Activated CD8-positive, alpha-beta memory T cell treated with anti-CD3 and anti-CD28 coated beads, Interleukin-2, amount 50 U/mL, for 24 hours (primary cell): ENCODE measurements around the gene CCDC171.

Experiments
- DNase-seq: peaks from one replicate; pipeline ENCODE4 v3.0.0-alpha.2; 2020; ENCODE audit errors: extremely low read depth

Gene CCDC171

DNA sequence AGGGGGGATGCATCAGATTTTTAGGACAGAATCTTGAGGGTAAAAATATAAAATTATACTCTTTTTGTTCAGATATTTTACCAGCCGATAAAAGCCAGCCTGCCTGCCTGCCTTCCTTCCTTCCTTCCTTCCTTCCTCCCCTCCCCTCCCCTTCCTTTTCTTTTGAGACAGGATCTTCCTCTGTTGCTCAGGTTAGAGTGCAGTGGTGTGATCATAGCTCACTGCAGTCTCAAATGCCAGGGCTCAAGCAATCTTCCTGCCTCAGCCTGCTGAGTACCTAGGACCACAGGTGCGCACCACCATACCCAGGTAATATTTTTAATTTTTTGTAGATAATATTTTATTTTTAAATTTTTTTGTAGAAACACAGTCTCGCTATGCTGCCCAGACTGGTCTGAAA, 330.0 kb downstream of the CCDC171 start:
- no peak for DNase-seq

GRCh38 chr9:15885464-15885863, 332.6 kb downstream of the CCDC171 start:
- no peak for DNase-seq

DNA sequence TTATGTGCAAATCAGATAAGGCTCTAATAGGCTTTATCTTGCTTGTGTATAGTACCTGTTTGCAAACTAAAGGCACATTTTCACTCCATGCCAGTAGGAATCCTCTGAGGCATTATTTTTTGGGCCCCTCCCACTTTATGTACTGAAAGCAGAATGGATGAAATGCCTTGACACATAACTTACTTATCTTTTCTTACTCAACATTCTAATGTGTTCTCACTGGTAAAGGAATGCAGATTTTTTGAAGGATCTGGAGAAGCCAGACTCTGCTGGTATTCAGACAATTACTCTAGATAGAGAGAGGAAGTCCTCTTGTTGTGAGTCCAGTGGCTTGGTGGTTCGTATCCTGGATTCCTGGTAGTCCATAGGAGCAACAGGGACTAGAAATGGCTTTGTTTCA, 336.7 kb downstream of the CCDC171 start:
- no peak for DNase-seq

- no peak for DNase-seq
Observed at GRCh38 chr9:15901572-15901971, 348.7 kb downstream of the CCDC171 start.

DNA sequence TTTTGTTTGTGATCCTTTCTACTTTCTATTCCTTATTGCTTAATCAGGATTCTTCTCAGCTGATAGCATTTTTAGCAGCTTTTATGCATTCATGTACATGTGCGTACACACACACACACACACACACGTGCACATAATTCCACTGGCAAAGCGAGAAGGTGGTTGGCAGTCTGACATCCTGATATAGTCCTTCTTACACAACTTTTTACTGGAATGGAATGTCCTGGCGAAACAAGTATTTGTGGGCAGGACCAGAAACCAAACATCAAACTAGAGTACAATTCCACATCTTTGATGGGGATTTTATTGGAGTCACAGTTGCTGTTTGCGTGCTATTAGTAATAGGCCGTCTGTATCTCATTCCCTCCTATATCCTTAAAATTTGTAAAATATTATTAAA, 356.5 kb downstream of the CCDC171 start:
- no peak for DNase-seq

DNA sequence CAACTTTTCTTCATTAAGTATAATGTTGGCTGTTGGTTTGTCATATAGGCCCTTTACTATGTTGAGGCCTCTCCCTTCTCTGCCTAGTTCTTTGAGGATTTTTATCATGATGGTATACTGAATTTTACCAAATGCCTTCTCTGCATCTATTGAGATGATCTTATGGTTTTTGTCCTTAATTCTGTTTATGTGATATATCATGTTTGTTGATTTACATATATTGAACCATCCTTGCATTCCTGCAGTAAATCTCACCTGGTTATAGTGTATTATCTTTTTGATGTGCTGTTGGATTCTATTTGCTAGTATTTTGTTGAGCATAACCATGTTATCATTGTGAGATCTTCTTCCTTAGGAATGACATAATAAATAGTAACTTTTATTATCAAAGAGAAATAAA, 362.9 kb downstream of the CCDC171 start:
- DNase-seq = no peak

GRCh38 chr9:15927161-15927560, 374.3 kb downstream of the CCDC171 start:
- DNase-seq = no peak

DNA sequence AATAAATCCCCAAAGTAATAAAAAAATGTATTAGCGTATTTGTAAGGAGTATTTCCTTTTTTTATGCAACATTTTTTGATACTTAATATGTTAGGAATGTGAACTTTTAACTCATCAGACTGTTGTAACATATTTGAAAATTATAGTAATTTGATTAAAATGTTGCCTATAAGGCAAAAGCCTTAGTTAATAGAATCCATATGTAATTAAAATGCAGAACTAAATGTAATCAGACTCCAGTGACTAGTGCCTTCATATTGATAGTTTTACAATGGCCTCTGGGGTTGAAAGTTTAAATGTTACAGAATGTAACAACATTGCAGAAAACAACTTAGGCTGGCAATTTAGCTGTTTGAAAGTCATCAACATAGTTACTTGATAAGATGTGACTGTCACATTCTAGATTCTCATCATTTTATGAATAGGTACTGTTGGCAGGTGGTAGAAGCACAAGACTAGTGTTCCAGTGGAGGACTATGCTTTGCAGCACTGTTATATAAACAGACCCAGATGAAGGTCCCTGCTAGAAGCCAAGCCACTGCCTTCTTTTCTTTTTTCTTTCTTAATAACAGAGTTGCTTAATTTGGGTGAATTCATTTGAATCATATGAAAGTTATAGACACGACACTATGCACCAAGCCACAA, 382.9 kb downstream of the CCDC171 start:
- DNase-seq = no peak

GRCh38 chr9:15936306-15936921, 383.6 kb downstream of the CCDC171 start:
- DNase-seq = no peak

GRCh38 chr9:15942831-15943424, 390.1 kb downstream of the CCDC171 start:
- DNase-seq = no peak

- DNase-seq = no peak
Observed at GRCh38 chr9:15944341-15944740, 391.5 kb downstream of the CCDC171 start.

DNA sequence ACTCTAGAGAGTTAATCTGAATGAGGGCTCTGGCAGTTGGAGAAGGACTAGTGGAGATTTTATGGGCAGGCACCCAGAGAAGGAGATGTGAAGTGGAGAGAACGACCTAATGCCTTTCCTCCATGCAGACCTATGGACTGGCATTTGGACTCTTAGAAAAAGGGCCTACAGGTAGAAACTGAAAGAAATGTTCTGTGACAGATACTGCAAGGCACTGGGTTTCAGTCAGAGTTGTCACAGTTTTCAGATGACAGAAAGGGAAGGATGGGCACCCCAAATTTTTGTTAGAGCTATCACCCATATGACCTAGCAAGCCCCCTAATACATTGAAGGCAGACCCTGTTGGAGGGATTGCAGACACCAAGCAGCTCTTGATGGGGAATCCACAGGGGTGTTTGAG, 406.8 kb downstream of the CCDC171 start:
- no peak for DNase-seq

DNA sequence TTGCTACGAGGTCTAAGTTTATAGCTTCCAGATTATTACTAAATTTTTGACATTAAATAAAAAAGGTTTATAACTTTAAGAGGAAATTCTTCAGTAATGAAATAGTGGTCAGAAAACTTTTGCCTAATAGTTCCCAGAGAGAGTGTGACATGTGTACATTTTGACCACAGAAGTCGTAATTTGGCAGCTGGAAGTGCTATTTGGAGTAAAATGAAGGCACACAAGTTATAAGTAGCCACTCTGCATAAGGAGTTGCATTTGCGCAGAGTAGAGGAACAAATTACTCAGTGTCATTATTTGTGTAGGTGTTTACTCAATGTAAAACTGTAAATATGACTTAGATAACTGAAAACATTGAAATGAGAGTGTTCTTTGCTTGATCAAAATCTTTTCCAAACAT, 408.4 kb downstream of the CCDC171 start:
- no peak for DNase-seq

GRCh38 chr9:15965246-15965745, 412.5 kb downstream of the CCDC171 start:
- DNase-seq = no peak

- no peak for DNase-seq
Observed at GRCh38 chr9:15966471-15966870, 413.6 kb downstream of the CCDC171 start.

DNA sequence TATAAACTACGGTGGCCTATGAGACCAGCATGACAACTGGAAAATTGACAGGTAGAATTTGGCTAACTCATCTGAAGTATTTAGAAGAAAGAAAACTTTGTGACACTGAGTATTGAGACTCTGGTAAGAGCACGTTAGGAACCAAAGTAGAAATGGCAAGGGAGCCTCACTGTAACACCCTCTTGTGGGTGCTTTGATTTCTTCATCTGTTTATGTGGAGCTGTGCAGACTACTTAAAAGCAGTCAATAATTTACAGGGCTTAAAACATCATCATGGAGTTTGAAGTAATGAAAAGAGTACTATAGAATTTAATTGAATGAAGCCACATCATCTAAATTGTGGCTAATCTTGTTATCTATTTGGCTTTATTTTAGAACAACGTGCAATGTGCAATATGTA, 414.2 kb downstream of the CCDC171 start:
- DNase-seq = no peak

- no peak for DNase-seq
Observed at GRCh38 chr9:15972760-15973159, 419.9 kb downstream of the CCDC171 start.

GRCh38 chr9:15975101-15975778, 422.4 kb downstream of the CCDC171 start:
- DNase-seq = no peak

DNA sequence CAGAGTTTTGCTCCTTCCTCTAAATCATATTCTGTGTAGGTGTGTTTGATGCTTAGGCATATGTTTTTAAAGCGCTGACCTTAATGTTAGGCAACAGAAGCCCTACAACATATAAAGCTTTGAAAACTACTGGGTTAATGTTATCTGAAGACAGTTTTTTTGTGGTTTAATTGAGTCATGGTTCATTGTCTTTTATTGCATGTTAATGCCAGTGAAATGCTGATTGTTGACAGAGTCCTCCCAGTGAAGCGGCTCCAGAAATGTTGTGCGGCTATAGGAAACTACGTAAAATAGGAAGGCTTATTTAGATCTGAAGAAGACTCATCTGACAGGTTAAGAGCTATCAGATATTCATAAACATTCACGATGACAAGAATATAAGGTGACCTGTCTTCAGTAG, 424.6 kb downstream of the CCDC171 start:
- DNase-seq = no peak

GRCh38 chr9:15982182-15982581, 429.3 kb downstream of the CCDC171 start:
- DNase-seq = no peak

DNA sequence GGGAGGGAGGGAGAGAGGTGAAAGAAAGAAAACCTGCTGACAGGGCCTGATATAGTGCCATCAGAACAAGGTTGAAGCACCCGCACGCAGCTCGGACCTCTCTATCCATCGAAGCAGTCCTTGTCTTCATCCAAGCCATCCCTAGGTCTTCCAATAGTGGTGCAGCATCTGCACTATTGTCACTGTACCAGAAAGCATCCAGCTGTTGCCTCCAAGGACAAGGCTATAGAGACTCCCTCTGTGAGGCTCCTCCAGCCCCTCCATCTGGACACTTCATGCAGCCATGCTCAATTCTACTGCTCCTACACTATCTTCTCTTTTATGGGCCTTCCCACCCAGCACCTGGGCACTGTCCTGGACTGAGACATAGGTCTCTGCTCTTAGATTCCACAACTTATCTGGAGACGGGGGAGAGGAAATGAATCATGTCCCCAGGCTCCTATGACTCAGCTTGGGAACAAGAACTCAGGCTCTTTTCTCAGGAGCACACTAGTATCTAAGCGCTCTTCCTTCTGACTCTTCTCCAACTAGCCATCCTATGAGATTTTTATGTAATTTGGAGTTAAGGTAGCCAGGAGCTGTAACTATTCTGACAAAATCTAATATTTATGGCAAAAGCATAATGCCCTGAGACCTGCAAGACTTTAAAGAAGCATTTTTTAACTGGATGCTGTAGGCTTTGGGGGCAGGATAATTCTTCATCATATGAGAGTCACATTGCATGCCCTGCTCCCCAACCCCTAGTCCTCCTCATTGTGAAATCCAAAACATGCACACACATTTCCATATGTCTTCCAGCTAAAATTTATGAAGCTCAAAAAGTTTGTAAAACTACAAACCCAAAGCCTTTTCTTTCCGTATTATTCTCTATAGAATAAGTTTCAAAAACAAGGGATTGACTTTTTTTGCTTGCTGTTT, 446.8 kb downstream of the CCDC171 start:
- no peak for DNase-seq

- DNase-seq = no peak
Observed at GRCh38 chr9:16000811-16001210, 448.0 kb downstream of the CCDC171 start.
